Measurements from ENCODE around the gene NIP7. TPM values are rescaled to one million over a fixed set of nuclear protein-coding genes. Genes with fewer than 3 reads are reported as not detected.

NIP7 gene
- total and polyA plus RNA-seq, 2 of the 8 experiments (the other 6 are each of a cell fraction or from before 2014, with no cell fraction given) = 14.5 to 52.2 TPM

GRCh38 chr16:69311533-69312387 lies 27.8 kb upstream of the NIP7 start (continued):
- no peak for TF ChIP-seq NRF1 (IDR thresholded peaks at IDR 0.05; ENCODE audit: low read depth, low read length)
- TF ChIP-seq MAX (IDR thresholded peaks at IDR 0.05) = peak; percentile 57
- 0 out of 2 replicates have a peak, but pooled peaks have one; percentile 2 for TF ChIP-seq YY1 (IDR thresholded peaks at IDR 0.05; ENCODE audit: low read depth, low read length)
- TF ChIP-seq CREB1 (IDR thresholded peaks at IDR 0.05) = no peak
